K562 (cell line): ENCODE measurements around the gene CISD3. TPM values are rescaled to one million over a fixed set of nuclear protein-coding genes. Genes with fewer than 3 reads are reported as not detected.
A peak's percentile ranks its signal among the peaks of the same experiment; 100 is the strongest.

Experiments used
- ATF1 ChIP-seq, 2 experiments: fragments of 450-650 bp in 1 of 2; IDR thresholded peaks; 2 replicates each; pipeline ENCODE4 v1.6.1; 2016; ENCODE audit warnings: missing compliant biosample characterization in 1 of 2, missing genetic modification characterization in 1 of 2
- CXXC5 ChIP-seq: fragments of 250-450 bp; sonication (Bioruptor Pico); IDR thresholded peaks from 2 replicates; pipeline ENCODE4 v1.8.0; 2022; ENCODE audit warnings: inconsistent platforms, mild to moderate bottlenecking, moderate library complexity
- EP400 ChIP-seq: fragments of 450-650 bp; IDR thresholded peaks from 2 replicates; pipeline ENCODE4 v1.6.1; 2017; ENCODE audit warnings: antibody characterized with exemption, mild to moderate bottlenecking, moderate library complexity
- HNRNPK ChIP-seq: fragments of 200-400 bp; formaldehyde crosslinking; IDR thresholded peaks from one replicate; pipeline ENCODE4 v1.6.1; 2018; ENCODE audit warnings: mild to moderate bottlenecking, low read depth, low read length; ENCODE audit not compliant: poor library complexity, severe bottlenecking
- MECOM ChIP-seq: fragments of 250-450 bp; sonication (Bioruptor Pico); IDR thresholded peaks from 2 replicates; pipeline ENCODE4 v1.8.0; 2022; ENCODE audit warnings: inconsistent platforms
- NEUROD1 ChIP-seq: fragments of 150-350 bp; IDR thresholded peaks from 2 replicates; pipeline ENCODE4 v1.6.1; 2014; ENCODE audit warnings: borderline replicate concordance, low read length, low read depth; ENCODE audit not compliant: partially characterized antibody
- RAD21 ChIP-seq, 2 experiments: fragments of 250-450 bp in 1 of 2; fragments of 450-650 bp in 1 of 2; sonication (Bioruptor Pico) in 1 of 2; formaldehyde crosslinking in 1 of 2; IDR thresholded peaks in 1 of 2; conservative IDR thresholded peaks in 1 of 2; 2 replicates each; pipeline versions ENCODE4 v1.4.0 to v1.8.0; 2020 to 2022; ENCODE audit warnings: mild to moderate bottlenecking in 2 of 2, moderate library complexity in 1 of 2
- SMAD1 ChIP-seq: fragments of 150-350 bp; IDR thresholded peaks from 2 replicates; pipeline ENCODE4 v1.6.1; 2014; ENCODE audit warnings: low read length, low read depth; ENCODE audit not compliant: partially characterized antibody
- SUPT5H ChIP-seq: fragments of 450-650 bp; IDR thresholded peaks from 2 replicates; pipeline ENCODE4 v1.6.1; 2016
- ZNF23 ChIP-seq: fragments of 250-450 bp; sonication (Bioruptor Pico); IDR thresholded peaks from 2 replicates; pipeline ENCODE4 v1.4.0; 2020; ENCODE audit warnings: mild to moderate bottlenecking
- ZNF24 ChIP-seq: fragments of 450-650 bp; IDR thresholded peaks from 2 replicates; pipeline ENCODE4 v1.6.1; 2016
- ZNF282 ChIP-seq: sonication (generic); formaldehyde crosslinking; IDR thresholded peaks from 2 replicates; pipeline ENCODE4 v1.8.1; 2023; ENCODE audit warnings: missing genetic modification reagents
- ZNF384 ChIP-seq: IDR thresholded peaks from 2 replicates; pipeline ENCODE4 v1.6.1; 2012; ENCODE audit warnings: low read depth, low read length, improper control_type of control experiment
- polyA plus RNA-seq, 8 experiments: library from polyadenylated mRNA; depleted of rRNA in 4 of 8; stranded (reverse) in 5 of 8; unstranded in 3 of 8; fragments of >200 nt; fragmentation: Nextera tagmentation in 2 of 8; fragmentation: Illumina TruSeq in 1 of 8; extraction: Ambion mirVana in 2 of 8; extraction: Trizol in 1 of 8; gene quantifications; 2 replicates each; pipeline versions ENCODE4 v1.2.1 to v1.2.3, GENCODE V29; 2011 to 2014; ENCODE audit warnings: inconsistent platforms in 1 of 8, missing spikeins in 1 of 8
- total RNA-seq, 7 experiments: library from RNA; depleted of rRNA in 6 of 7; stranded (reverse); fragments of >200 nt in 6 of 7; fragmentation: Illumina TruSeq in 2 of 7; extraction: Trizol in 2 of 7; gene quantifications; 2 replicates each; pipeline versions ENCODE4 v1.2.1 to v1.2.3, GENCODE V29; 2011 to 2021; ENCODE audit warnings: low replicate concordance in 1 of 7
- TF ChIP-seq, protein P1 (sequence below), 2 experiments: fragments of 450-650 bp; IDR thresholded peaks; 2 replicates each; pipeline ENCODE4 v1.6.1; 2016; ENCODE audit warnings: mild to moderate bottlenecking in 2 of 2, borderline replicate concordance in 1 of 2, low read depth in 1 of 2, moderate library complexity in 1 of 2
- TF ChIP-seq, protein P2 (sequence below): fragments of 250-450 bp; sonication (Bioruptor Pico); IDR thresholded peaks from 2 replicates; pipeline ENCODE4 v1.8.0; 2022; ENCODE audit warnings: moderate library complexity, mild to moderate bottlenecking, inconsistent platforms
- TF ChIP-seq, protein P3 (sequence below): sonication (generic); formaldehyde crosslinking; IDR thresholded peaks from 2 replicates; pipeline ENCODE4 v1.8.1; 2023; ENCODE audit warnings: mild to moderate bottlenecking, missing genetic modification reagents

The CISD3 gene
- total and polyA plus RNA-seq, 9 of the 15 experiments (the other 6 are each of a cell fraction or from before 2014, with no cell fraction given): 5.0 to 60.7 (median 15.7) TPM

DNA sequence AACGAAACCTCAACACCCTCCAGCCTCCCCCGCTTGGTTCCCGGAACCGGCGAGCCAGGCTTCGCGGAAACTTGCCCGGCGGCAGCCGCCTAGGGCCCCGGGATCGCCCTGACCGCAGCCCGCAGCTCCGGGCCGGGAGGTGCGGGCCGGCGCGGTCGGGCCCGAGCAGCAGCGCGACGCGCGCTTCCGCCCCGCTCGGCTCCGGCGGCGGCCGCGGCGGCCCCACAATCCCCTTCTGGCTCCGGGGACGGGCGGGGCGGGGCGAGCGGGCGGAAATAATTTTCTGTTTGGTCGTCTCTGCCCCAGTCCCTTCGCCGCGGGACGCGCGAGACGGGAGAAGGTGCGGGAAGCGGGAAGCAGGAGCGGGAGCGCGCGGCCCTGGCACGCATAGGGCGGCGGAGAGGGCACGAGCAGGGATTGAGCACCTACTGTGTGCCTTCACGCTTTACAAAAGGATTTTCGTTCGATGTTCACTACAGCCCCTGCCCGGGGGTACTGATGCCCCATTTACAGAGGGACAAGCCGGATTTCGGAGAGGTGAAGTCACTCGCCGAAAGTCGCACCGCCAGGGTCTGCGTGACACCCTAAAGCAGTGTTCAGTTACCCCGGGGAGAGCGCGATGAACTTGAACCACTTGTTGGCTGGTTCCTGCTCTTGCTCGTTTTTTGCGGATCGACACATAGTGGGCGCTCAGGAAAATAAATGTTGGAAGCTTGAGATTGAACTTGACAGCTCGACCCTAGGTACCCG is 27.8 kb upstream of the CISD3 start (continued):
- TF ChIP-seq, protein P1, sequence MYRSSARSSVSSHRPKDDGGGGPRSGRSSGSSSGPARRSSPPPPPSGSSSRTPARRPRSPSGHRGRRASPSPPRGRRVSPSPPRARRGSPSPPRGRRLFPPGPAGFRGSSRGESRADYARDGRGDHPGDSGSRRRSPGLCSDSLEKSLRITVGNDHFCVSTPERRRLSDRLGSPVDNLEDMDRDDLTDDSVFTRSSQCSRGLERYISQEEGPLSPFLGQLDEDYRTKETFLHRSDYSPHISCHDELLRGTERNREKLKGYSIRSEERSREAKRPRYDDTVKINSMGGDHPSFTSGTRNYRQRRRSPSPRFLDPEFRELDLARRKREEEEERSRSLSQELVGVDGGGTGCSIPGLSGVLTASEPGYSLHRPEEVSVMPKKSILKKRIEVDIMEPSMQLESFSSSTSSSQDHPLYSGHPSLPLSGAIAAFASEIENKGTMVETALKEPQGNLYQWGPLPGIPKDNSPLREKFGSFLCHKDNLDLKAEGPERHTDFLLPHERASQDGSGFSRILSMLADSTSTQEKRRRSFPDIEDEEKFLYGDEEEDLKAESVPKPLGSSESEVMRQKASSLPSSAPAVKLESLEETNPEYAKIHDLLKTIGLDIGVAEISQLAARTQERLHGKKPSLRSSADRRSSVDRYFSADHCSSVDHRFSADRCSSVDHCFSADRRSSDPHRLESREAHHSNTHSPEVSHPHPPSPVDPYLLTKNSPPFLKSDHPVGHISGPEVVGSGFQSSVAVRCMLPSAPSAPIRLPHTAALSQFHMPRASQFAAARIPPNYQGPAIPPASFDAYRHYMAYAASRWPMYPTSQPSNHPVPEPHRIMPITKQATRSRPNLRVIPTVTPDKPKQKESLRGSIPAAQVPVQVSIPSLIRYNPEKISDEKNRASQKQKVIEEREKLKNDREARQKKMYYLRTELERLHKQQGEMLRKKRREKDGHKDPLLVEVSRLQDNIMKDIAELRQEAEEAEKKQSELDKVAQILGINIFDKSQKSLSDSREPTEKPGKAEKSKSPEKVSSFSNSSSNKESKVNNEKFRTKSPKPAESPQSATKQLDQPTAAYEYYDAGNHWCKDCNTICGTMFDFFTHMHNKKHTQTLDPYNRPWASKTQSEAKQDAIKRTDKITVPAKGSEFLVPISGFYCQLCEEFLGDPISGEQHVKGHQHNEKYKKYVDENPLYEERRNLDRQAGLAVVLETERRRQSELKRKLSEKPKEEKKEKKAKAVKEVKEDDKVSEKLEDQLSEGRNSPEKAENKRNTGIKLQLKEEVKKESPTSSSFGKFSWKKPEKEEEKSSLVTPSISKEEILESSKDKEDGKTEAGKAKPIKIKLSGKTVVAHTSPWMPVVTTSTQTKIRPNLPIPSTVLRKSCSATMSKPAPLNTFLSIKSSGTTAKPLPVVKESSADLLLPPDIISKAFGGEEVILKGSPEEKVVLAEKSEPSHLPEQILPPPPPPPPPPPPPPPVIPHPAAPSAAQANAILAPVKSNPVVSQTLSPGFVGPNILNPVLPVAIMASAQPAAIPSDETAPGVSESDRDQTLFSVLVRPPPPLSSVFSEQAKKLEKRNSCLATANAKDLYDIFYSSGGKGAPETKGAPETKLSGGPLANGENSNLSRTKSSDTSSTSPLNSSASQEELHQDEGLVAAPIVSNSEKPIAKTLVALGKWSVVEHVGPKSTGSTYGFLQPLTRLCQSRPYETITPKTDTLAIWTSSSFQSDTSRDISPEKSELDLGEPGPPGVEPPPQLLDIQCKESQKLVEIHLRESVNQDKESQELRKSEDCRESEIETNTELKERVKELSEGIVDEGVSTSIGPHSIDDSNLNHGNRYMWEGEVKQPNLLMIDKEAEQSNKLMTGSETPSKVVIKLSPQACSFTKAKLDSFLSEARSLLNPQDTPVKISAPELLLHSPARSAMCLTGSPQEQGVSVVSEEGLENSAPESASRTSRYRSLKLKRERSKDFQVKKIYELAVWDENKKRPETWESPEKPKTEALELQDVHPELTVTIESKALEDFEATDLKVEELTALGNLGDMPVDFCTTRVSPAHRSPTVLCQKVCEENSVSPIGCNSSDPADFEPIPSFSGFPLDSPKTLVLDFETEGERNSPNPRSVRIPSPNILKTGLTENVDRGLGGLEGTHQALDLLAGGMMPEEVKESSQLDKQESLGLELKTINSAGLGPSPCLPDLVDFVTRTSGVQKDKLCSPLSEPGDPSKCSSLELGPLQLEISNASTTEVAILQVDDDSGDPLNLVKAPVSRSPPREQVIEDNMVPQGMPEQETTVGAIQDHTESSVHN (IDR thresholded peaks at IDR 0.05; ENCODE audit: borderline replicate concordance in 1 of 2, low read depth in 1 of 2): peak in 1 of 2 experiments; percentile 64; a peak in 1 of 4 replicates
- TF ChIP-seq, protein P2, sequence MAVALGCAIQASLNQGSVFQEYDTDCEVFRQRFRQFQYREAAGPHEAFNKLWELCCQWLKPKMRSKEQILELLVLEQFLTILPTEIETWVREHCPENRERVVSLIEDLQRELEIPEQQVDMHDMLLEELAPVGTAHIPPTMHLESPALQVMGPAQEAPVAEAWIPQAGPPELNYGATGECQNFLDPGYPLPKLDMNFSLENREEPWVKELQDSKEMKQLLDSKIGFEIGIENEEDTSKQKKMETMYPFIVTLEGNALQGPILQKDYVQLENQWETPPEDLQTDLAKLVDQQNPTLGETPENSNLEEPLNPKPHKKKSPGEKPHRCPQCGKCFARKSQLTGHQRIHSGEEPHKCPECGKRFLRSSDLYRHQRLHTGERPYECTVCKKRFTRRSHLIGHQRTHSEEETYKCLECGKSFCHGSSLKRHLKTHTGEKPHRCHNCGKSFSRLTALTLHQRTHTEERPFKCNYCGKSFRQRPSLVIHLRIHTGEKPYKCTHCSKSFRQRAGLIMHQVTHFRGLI (CRISPR knock-in tag): no peak
- no peak for TF ChIP-seq ZNF282 (CRISPR knock-in tag)
- peak; percentile 85 for TF ChIP-seq SUPT5H
- peak; percentile 79 for TF ChIP-seq EP400
- TF ChIP-seq NEUROD1: peak; percentile 65
- TF ChIP-seq ZNF384: no peak
- no peak for TF ChIP-seq ZNF23 (CRISPR knock-in tag)
- no peak for TF ChIP-seq MECOM (CRISPR knock-in tag)
- TF ChIP-seq RAD21 (CRISPR knock-in tag; conservative IDR thresholded peaks at IDR 0.05 in 1 of 2, IDR thresholded peaks at IDR 0.05 in 1 of 2): no peak
- TF ChIP-seq, protein P3, sequence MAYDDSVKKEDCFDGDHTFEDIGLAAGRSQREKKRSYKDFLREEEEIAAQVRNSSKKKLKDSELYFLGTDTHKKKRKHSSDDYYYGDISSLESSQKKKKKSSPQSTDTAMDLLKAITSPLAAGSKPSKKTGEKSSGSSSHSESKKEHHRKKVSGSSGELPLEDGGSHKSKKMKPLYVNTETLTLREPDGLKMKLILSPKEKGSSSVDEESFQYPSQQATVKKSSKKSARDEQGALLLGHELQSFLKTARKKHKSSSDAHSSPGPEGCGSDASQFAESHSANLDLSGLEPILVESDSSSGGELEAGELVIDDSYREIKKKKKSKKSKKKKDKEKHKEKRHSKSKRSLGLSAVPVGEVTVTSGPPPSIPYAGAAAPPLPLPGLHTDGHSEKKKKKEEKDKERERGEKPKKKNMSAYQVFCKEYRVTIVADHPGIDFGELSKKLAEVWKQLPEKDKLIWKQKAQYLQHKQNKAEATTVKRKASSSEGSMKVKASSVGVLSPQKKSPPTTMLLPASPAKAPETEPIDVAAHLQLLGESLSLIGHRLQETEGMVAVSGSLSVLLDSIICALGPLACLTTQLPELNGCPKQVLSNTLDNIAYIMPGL (CRISPR knock-in tag): peak; percentile 73; the same call in 1 of the 2 replicates
- peak; percentile 45 for TF ChIP-seq SMAD1
- TF ChIP-seq HNRNPK: no peak
- no peak for TF ChIP-seq ATF1 (CRISPR knock-in tag; IDR thresholded peaks at IDR 0.05)
- TF ChIP-seq ATF1 (tag; IDR thresholded peaks at IDR 0.05): no peak
- TF ChIP-seq CXXC5 (CRISPR knock-in tag): peak; percentile 89
- peak; percentile 7; the same call in 1 of the 2 replicates for TF ChIP-seq ZNF24
